Subcutaneous abdominal adipose tissue (tissue), 5 donors: Measurements from ENCODE around the gene RND1.
"Not testable (repeated sequence)": the region's sequence is repeated elsewhere in the genome, so short reads cannot be mapped to it uniquely, and the experiment has no call there.

Experiments used
- H3K27ac ChIP-seq: one replicate; pipeline ENCODE4 v1.7.0; 2013; ENCODE audit warnings: low read depth, mild to moderate bottlenecking, inconsistent platforms, low read length, moderate library complexity
- H3K27me3 ChIP-seq, 5 donors: one replicate each; pipeline ENCODE4 v1.7.0; 2013; ENCODE audit warnings: low read length in 5 of 5, inconsistent platforms in 1 of 5; ENCODE audit not compliant: control insufficient read depth in 5 of 5, insufficient read depth in 4 of 5
- H3K36me3 ChIP-seq, 5 donors: one replicate each; pipeline ENCODE4 v1.7.0; 2013; ENCODE audit warnings: low read length in 5 of 5; ENCODE audit not compliant: control insufficient read depth in 5 of 5, insufficient read depth in 5 of 5
- H3K4me1 ChIP-seq, 5 donors: one replicate each; pipeline ENCODE4 v1.7.0; 2013; ENCODE audit warnings: low read length in 5 of 5, mild to moderate bottlenecking in 3 of 5, moderate library complexity in 1 of 5; ENCODE audit not compliant: control insufficient read depth in 5 of 5, insufficient read depth in 5 of 5
- H3K4me3 ChIP-seq, 5 donors: one replicate each; pipeline ENCODE4 v1.7.0; 2013; ENCODE audit warnings: low read length in 5 of 5, low read depth in 1 of 5
- H3K9ac ChIP-seq, 5 donors: one replicate each; pipeline ENCODE4 v1.7.0; 2013; ENCODE audit warnings: low read length in 5 of 5, mild to moderate bottlenecking in 4 of 5, moderate library complexity in 3 of 5
- H3K9me3 ChIP-seq, 5 donors: one replicate each; pipeline ENCODE4 v1.7.0; 2013; ENCODE audit warnings: low read length in 5 of 5; ENCODE audit not compliant: control insufficient read depth in 5 of 5
- donor health status: healthy.
- donor health status: healthy.
- donor health status: healthy.
- donor health status: healthy.
- donor health status: healthy.

Gene RND1

DNA sequence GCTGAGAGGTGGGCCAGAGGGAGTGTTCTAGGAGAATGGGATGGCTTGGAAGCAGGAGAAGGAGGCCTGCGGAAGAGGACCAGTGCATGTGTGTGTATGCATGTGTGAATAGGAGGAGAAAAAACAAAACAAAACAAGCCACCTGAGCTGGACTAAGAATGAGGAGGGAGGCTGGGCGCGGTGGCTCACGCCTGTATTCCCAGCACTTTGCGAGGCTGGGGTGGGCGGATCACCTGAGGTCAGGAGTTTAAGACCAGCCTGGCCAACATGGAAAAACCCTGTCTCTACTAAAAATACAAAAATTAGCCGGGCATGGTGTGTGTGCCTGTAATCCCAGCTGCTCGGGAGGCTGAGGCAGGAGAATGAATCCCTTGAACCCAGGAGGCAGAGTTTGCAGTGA lies 7.9 kb upstream of the RND1 start:
- H3K9ac ChIP-seq, H3K27ac ChIP-seq, H3K36me3 ChIP-seq, H3K4me3 ChIP-seq, H3K27me3 ChIP-seq, H3K9me3 ChIP-seq: not testable (repeated sequence)
- peaks cover 0 to 11% (median 0%) of the 10 kb centered on the region in 5 donors for H3K4me1 ChIP-seq

DNA sequence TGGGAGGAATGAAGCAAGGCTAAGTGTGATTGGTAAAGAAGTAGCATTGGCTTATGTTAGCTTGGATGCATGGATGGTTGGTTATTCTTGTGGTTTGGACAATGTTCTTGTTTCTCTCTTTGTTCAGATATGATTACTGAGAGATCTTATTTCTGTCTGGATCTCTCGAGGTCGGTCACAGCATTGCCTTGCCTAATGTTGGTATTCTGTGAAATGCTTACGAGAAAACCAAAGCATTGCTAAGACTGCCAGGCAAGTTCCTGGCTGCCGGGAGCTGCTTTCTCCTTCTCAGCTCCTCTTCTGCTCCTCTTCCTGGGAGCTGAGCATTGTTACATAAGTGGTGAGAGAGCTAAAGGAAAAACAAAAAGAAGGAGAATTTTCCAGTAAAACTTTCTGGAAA lies 7.4 kb upstream of the RND1 start:
- Histone ChIP-seq H3K36me3 (no peaks in the 10 kb centered on the region), H3K4me1 (peaks cover 0 to 13% (median 0%) of the 10 kb centered on the region in 5 donors), H3K4me3 (no peak overlapping the region), H3K27ac (no peak overlapping the region), H3K27me3 (no peaks in the 10 kb centered on the region), H3K9me3 (no peaks in the 10 kb centered on the region), H3K9ac (no peak overlapping the region)

DNA sequence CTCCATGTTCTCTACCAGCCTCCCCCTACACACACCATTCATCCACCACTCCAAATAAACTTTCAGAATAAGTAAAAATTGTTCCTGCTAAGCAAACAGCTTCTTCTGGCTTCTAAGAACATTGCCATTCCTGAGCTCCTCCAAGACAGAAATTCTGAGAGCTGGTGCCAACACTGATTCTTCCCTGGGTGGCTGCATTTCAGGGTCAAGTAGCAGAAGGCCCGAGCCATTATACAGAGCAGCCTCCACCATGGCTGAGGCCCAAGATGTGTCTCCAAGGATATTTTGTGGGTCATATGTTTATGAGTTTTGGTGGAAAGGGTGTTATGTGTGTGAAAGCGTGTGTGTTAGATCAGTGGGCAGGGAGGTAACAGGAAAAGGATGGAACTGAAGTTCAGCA lies 3.5 kb upstream of the RND1 start:
- H3K27me3 ChIP-seq = peaks cover 0 to 6% (median under 1%) of the 10 kb centered on the region in 5 donors
- H3K27ac ChIP-seq = no peak overlapping the region
- no peaks in the 10 kb centered on the region for H3K36me3 ChIP-seq
- H3K4me3 ChIP-seq = no peak overlapping the region
- peaks cover 0 to 35% (median 17%) of the 10 kb centered on the region in 5 donors for H3K4me1 ChIP-seq
- no peaks in the 10 kb centered on the region for H3K9me3 ChIP-seq
- no peak overlapping the region for H3K9ac ChIP-seq

DNA sequence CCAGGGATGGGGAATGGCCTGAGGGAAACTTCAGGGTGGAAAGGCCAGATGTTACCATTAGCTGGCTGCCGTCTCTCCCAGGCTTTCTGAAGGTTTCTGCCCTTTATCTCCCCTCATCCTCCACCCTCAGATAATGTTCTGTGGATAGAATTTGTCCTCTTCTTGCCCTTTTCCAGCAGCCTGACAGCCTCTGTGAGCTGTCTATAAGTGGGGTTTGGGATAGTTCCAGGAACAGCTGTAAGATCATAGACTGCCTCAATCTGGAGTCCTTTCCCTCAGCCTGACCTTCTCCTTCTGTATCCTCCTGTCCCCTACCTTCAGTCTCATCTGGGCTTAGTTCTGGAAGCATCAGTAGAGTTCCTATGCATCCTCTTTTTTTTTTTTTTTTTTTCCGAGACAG lies 2.8 kb upstream of the RND1 start:
- Histone ChIP-seq H3K27ac (no peak overlapping the region), H3K4me1 (peaks cover 0 to 35% (median 21%) of the 10 kb centered on the region in 5 donors), H3K9ac (no peak overlapping the region), H3K36me3 (no peaks in the 10 kb centered on the region), H3K4me3 (no peak overlapping the region), H3K9me3 (no peaks in the 10 kb centered on the region), H3K27me3 (peaks cover 0 to 6% (median 4%) of the 10 kb centered on the region in 5 donors)

DNA sequence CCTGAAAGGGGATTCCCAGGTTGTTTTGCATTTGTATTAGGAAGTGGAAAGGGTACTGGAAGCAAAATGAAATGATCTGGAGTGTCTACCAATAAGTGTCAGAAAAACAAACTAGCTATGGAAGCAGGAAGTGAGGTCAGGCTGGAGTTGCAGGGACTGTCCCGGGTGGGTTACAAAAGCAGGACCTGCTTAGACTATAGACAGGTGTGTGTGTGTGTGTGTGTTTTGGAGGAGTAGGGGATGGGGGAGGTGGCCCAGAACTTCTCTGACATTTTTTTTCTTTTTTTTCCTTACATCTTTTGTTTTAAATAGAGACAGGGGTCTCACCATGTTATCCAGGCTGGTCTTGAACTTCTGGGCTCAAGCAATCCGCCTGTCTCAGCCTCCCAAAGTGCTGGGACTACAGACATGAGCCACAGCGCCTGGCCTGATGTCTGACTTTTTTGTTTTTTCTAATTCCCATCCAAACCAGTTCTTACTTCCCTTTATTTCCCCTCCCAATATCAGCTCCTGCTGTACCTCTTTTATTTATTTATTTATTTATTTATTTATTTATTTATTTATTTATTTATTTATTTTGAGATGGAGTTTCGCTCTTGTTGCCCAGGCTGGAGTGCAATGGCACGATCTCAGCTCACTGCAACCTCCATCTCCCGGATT lies 512 bp upstream of the RND1 start:
- peak overlapping the region in 2 of 5 donors; percentile 43 to 79 for H3K9ac ChIP-seq
- peak overlapping the region; percentile 78 to 91 (median 87) for H3K4me3 ChIP-seq
- peak overlapping the region; percentile 30 for H3K27ac ChIP-seq
- H3K4me1 ChIP-seq = peaks cover 4 to 31% (median 21%) of the 10 kb centered on the region in 5 donors
- H3K27me3 ChIP-seq = peaks cover 0 to 7% (median 5%) of the 10 kb centered on the region in 5 donors
- H3K36me3 ChIP-seq = peaks cover 0 to 8% (median 7%) of the 10 kb centered on the region in 5 donors
- no peaks in the 10 kb centered on the region for H3K9me3 ChIP-seq

DNA sequence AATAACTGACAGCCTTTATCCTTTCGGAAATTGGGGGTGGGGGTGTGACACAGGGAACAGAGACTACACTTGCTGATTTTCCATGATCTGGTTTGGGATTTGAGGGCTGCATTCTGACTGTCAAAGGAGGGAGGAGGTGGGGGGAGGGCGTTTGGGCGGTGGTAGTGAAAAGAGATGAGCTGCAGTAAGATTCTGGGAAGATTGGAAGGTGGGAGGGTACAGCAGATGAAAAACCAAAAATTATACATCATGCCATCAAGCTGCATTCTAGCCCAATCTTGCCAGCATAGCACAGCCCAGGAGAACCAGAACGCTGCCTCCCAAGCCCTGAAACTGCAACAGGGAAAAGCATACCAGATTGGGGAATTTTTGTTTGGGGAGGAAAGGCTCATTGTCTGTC lies 2.4 kb downstream of the RND1 start:
- H3K9ac ChIP-seq = no peak overlapping the region
- H3K4me3 ChIP-seq = no peak overlapping the region
- H3K4me1 ChIP-seq = peaks cover 4 to 23% (median 21%) of the 10 kb centered on the region in 5 donors
- no peak overlapping the region for H3K27ac ChIP-seq
- H3K27me3 ChIP-seq = peaks cover 0 to 7% (median 5%) of the 10 kb centered on the region in 5 donors
- H3K9me3 ChIP-seq = no peaks in the 10 kb centered on the region
- H3K36me3 ChIP-seq = peaks cover 0 to 14% (median 8%) of the 10 kb centered on the region in 5 donors

DNA sequence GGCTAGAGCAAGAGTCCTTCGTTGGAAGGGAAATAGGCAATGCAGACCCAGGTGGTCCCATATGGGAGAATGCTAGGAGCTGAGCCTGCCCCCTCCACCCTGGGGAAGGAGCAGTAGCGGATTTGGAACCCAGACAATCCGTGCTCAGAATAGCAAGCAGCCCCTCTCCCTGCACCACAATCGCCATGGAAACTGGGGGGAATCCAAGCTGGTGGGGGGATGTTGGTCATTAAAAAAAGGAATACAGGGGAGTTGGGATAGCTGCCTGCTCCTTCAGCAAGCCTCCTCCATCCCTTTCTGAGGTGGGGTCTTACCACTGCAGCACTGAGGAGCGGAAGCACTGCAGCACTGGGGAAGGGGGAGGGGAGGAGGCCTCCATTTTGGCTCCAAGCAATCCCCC lies 2.9 kb downstream of the RND1 start:
- Histone ChIP-seq H3K9ac (peak overlapping the region in 1 of 5 donors; percentile 24), H3K9me3 (no peaks in the 10 kb centered on the region), H3K27ac (no peak overlapping the region), H3K36me3 (peaks cover 0 to 14% (median 11%) of the 10 kb centered on the region in 5 donors), H3K27me3 (peaks cover 0 to 7% (median 5%) of the 10 kb centered on the region in 5 donors), H3K4me3 (no peak overlapping the region), H3K4me1 (peaks cover 4 to 23% (median 18%) of the 10 kb centered on the region in 5 donors)

DNA sequence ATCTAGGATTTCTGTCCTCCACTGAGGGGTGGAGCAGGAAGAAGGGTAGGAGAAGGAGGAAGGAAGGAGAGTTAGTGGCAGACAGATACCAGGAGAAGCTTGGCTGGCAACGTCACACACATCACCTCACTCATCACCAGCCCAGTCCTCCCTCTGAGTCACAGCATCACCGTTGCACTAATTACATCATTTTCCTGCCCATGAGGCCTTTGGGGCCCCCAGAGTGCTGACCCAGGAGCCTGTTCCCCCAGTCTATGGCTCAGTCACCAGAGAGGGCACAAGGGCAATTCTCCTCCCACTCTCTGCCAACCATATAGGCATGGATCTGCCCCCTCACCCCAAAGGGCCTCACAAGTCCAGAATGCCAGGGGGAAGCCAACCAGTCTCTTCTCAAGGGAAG lies 4.6 kb downstream of the RND1 start:
- peaks cover 0 to 16% (median 14%) of the 10 kb centered on the region in 5 donors for H3K36me3 ChIP-seq
- peaks cover 4 to 22% (median 14%) of the 10 kb centered on the region in 5 donors for H3K4me1 ChIP-seq
- no peak overlapping the region for H3K27ac ChIP-seq
- no peak overlapping the region for H3K4me3 ChIP-seq
- no peak overlapping the region for H3K9ac ChIP-seq
- peaks cover 0 to 7% (median 5%) of the 10 kb centered on the region in 5 donors for H3K27me3 ChIP-seq
- no peaks in the 10 kb centered on the region for H3K9me3 ChIP-seq

DNA sequence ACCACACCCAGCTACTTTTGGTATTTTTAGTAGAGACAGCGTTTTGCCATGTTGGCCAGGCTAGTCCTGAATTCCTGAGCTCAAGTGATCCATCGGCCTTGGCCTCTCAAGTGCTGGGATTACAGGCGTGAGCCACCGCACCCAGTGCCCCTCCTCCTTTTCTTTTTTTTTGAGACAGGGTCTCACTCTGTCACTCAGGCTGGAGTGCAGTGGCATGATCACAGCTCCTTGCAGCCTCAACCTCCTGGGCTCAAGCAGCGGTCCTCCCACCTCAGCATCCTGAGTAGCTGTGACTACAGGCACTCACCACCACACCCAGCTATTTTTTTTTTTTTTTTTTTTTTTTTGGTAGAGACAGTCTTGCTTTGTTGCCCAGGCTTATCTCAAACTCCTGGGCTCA lies 5.4 kb downstream of the RND1 start:
- not testable (repeated sequence) for H3K9ac ChIP-seq, H3K27ac ChIP-seq, H3K27me3 ChIP-seq, H3K9me3 ChIP-seq, H3K4me3 ChIP-seq
- peaks cover 0 to 16% (median 14%) of the 10 kb centered on the region in 5 donors for H3K36me3 ChIP-seq
- peaks cover 4 to 14% (median 7%) of the 10 kb centered on the region in 5 donors for H3K4me1 ChIP-seq

DNA sequence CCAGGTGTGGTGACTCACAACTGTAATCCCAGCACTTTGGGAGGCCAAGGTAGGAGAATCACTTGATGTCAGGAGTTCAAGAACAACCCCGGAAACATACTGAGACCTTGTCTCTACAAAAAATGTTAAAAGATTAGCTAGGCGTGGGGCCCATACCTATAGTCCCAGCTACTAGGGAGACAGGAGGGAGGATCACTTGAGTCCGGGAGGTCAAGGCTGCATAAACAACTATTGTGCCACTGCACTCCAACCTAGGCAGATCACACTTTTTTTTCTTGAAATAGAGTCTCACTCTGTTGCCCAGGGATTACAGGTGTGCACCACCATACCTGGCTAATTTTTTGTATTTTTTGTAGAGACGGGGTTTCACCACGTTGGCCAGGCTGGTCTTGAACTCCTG lies 6.1 kb downstream of the RND1 start:
- H3K27ac ChIP-seq = no peak overlapping the region
- no peak overlapping the region for H3K9ac ChIP-seq
- H3K36me3 ChIP-seq = peaks cover 0 to 16% (median 14%) of the 10 kb centered on the region in 5 donors
- peaks cover 0 to 5% (median 3%) of the 10 kb centered on the region in 5 donors for H3K27me3 ChIP-seq
- no peak overlapping the region for H3K4me3 ChIP-seq
- no peaks in the 10 kb centered on the region for H3K9me3 ChIP-seq
- H3K4me1 ChIP-seq = peaks cover under 1 to 8% (median 4%) of the 10 kb centered on the region in 5 donors
